Lower leg skin (tissue), 4 donors: ENCODE measurements around the gene TRNT1. TPM values are rescaled to one million over a fixed set of nuclear protein-coding genes. Genes with fewer than 3 reads are reported as not detected.

Source experiments
- DNase-seq, 2 donors: peaks; one replicate each; pipeline ENCODE4 v3.0.0-alpha.2; 2019; ENCODE audit warnings: low spot score in 2 of 2
- H3K4me3 ChIP-seq: fragments of 200-600 bp; sonication (generic); 2 replicates; pipeline ENCODE4 v1.5.1; 2017; ENCODE audit warnings: mild to moderate bottlenecking, low read depth; ENCODE audit not compliant: poor library complexity, severe bottlenecking
- POLR2A ChIP-seq, 2 donors: fragments of 450-650 bp; IDR thresholded peaks; one replicate each; pipeline ENCODE4 v1.6.1; 2016 to 2017; ENCODE audit warnings: antibody characterized with exemption in 2 of 2, mild to moderate bottlenecking in 1 of 2, moderate library complexity in 1 of 2
- WGBS, 2 donors: methylation state at CpG; one replicate each; pipeline ENCODE4 v1.1.5; 2018; 5-methylcytosine and 5-hydroxymethylcytosine counted together
- intact Hi-C: fragments of 100-400 bp; cut with DNase I; formaldehyde crosslinking; loops from one replicate; pipeline ENCODE4 v1.15.0; 2023; ENCODE audit warnings: low total_unique reads
- total RNA-seq, 4 donors: library from RNA; depleted of rRNA; stranded (reverse); fragments of >200 nt; gene quantifications; one replicate each; pipeline ENCODE4 v1.1.0, GENCODE V29; 2016
- TF ChIP-seq, protein P1 (sequence below), 3 donors: fragments of 450-650 bp; IDR thresholded peaks; one replicate each; pipeline ENCODE4 v1.5.1; 2016; ENCODE audit warnings: antibody characterized with exemption in 3 of 3, mild to moderate bottlenecking in 3 of 3, moderate library complexity in 2 of 3

Gene TRNT1
- total RNA-seq, 4 donors from 2014 or later = 5.9 to 14.5 (median 7.8) TPM

DNA sequence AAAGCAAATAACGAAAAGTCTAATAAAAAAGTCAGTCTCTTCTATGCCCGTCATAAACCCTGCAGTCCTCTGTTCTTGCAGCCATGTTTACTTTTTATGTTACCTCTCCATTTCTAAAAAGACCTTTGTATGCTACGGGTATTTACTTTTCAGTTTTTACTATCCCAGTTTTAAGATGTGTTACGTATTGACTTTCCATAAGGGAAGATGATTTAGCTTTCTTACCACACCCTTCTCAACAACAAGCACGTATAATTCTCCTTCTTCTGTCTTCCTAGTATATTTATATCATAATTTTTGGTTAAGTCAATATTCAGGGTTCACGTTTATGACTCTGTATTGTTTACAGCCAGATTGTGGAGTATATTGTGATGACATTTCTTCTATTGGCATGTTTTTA, 10.8 kb downstream of the TRNT1 start:
- intact Hi-C loops = no loop called here
- no peak for DNase-seq
- WGBS, 2 donors = 89 to 92% methylated on average over 6 of the region's 6 CpGs
- H3K4me3 ChIP-seq = no peak overlapping the region
- TF ChIP-seq POLR2A (IDR thresholded peaks at IDR 0.05) = no peak
- TF ChIP-seq, protein P1, sequence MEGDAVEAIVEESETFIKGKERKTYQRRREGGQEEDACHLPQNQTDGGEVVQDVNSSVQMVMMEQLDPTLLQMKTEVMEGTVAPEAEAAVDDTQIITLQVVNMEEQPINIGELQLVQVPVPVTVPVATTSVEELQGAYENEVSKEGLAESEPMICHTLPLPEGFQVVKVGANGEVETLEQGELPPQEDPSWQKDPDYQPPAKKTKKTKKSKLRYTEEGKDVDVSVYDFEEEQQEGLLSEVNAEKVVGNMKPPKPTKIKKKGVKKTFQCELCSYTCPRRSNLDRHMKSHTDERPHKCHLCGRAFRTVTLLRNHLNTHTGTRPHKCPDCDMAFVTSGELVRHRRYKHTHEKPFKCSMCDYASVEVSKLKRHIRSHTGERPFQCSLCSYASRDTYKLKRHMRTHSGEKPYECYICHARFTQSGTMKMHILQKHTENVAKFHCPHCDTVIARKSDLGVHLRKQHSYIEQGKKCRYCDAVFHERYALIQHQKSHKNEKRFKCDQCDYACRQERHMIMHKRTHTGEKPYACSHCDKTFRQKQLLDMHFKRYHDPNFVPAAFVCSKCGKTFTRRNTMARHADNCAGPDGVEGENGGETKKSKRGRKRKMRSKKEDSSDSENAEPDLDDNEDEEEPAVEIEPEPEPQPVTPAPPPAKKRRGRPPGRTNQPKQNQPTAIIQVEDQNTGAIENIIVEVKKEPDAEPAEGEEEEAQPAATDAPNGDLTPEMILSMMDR (IDR thresholded peaks at IDR 0.05) = no peak

DNA sequence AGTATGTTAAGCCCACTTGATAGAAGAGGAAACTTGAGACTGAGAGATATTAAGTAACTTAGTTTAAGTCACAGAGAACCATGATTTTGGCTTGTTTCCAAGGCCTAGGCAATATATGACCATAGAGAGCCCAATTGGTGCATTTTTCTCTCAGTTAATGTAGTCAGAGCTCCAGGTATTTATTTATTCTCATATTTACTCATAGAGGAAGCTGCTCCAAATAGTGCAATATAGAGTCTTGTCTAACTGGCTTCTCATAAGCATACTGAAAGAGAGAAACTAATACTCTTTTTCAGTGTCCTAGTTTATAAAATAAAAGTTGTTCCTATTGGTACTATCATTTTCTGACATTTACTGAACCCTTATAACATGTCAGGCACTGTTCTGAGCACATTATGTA, 15.2 kb downstream of the TRNT1 start:
- intact Hi-C loops = no loop called here
- no peak for DNase-seq
- no peak for TF ChIP-seq POLR2A (IDR thresholded peaks at IDR 0.05)
- TF ChIP-seq, protein P1 (IDR thresholded peaks at IDR 0.05) = no peak
- H3K4me3 ChIP-seq = no peak overlapping the region

DNA sequence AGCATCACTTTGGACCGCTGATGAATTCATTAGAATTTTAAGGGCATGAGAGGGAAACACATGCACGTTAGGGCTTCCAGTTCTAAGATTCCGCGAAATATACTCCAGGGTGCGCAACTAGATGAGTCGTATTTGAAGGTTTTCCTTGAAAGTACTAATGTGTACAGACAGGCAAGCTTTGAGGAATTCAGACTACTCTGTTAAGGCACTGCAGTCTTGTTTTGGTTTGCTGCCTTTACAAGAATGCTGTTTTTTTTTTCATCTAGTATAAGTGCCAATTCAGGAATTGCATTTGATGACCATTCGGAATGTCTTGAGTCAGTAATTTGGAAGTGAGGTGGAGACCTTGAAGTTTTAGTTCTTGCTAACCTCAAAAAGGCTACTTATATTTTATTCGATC, 19.1 kb downstream of the TRNT1 start:
- no peak for TF ChIP-seq POLR2A (IDR thresholded peaks at IDR 0.05)
- TF ChIP-seq, protein P1 (IDR thresholded peaks at IDR 0.05) = no peak
- no peak for DNase-seq
- WGBS, 2 donors = 88 to 92% methylated on average over 8 of the region's 8 CpGs
- intact Hi-C loops = no loop called here
- H3K4me3 ChIP-seq = no peak overlapping the region

DNA sequence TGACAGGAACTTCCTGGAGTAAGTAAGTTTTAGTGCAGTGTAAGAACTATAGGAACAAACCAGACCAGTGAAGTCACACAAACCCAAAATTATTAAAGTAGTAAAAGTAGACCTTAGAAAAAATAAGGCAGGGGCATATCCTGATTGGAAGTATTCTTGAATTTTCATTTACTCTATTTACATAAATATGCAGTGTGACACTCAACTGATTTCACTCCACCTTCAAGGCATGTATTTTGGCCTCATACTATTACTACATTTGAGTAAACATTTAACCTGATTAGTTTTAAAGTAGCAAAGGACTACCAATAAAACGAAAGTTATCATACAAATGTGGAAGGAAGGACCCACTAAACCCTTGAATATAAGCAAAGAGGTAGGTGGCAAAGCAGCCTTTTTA, 22.8 kb downstream of the TRNT1 start:
- TF ChIP-seq POLR2A (IDR thresholded peaks at IDR 0.05) = no peak
- TF ChIP-seq, protein P1 (IDR thresholded peaks at IDR 0.05) = no peak
- no peak overlapping the region for H3K4me3 ChIP-seq
- 86% methylated on average over 1 of the region's 1 CpG for WGBS, 2 donors
- no peak for DNase-seq
- intact Hi-C loops = no loop called here

DNA sequence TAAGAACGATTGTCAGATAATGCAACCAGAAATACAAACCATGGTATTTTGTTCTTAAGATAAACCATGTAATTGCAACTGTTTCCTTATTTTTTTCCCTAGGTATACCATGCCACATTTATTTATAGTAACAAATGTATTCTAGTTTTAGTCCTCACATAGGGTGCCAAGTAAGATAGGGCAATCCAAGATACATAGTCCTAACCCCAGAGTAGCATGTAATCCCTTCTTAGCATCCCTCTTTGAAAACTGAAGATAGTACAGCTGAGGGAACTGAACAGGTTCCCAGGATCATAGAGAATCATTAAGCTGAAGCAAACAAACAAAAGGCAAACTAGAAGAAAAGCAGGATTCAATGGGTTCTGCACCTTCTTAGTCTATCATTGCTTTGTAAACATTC, 24.8 kb downstream of the TRNT1 start:
- no peak for TF ChIP-seq POLR2A (IDR thresholded peaks at IDR 0.05)
- TF ChIP-seq, protein P1 (IDR thresholded peaks at IDR 0.05) = no peak
- intact Hi-C loops = no loop called here
- no peak overlapping the region for H3K4me3 ChIP-seq
- WGBS, 2 donors = 76 to 81% methylated on average over 1 of the region's 1 CpG
- no peak for DNase-seq

DNA sequence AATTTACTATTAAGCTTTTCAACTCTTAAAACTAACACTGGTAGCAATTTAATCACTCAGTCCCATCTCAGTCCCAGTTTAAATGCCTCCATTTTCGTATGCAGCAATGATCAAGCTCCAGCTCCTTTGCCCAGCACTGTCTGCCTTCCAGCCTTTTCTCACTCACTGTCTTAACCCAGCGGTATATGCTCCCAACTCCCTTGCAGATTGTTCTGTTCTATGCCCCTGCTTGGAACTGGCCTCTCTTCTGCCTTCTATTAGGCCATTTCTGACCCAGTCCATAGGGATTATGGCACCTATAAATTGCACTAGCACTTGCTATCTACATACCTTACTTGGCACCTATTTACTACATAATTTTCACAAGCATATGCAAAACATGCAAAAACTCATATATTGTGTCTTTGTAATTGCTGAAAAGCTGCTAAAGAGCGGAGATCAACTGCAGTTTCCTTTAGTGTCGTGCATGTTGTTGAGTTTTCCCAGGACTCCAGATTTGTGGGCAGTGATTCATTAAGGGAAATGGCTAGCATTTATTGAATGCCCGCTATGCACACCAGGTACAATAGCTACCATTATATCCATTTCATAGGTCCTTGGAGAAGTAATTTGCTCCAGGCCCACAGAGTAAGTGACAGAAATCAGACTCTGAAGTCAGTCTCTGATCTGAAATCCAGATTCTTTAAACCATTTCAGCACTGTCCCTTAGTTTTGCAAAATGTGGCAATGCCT, 28.3 kb downstream of the TRNT1 start:
- intact Hi-C loops = no loop called here
- H3K4me3 ChIP-seq = no peak overlapping the region
- TF ChIP-seq POLR2A (IDR thresholded peaks at IDR 0.05) = no peak
- TF ChIP-seq, protein P1 (IDR thresholded peaks at IDR 0.05) = no peak
- no peak for DNase-seq
- 91 to 94% methylated on average over 5 of the region's 5 CpGs for WGBS, 2 donors
